Adipocyte (in vitro differentiated cells): ENCODE measurements around the gene NGFR.
A peak's percentile ranks its signal among the peaks of the same experiment; 100 is the strongest.
"Not testable (repeated sequence)": the region's sequence is repeated elsewhere in the genome, so short reads cannot be mapped to it uniquely, and the experiment has no call there.

Experiments
- DNase-seq: peaks from one replicate; pipeline ENCODE4 v3.0.0-alpha.2; 2015; ENCODE audit warnings: low read depth
- H3K27me3 ChIP-seq: replicated peaks from 2 replicates; pipeline ENCODE4 v1.7.0; 2013; ENCODE audit warnings: mild to moderate bottlenecking, low read length, moderate library complexity; ENCODE audit not compliant: control insufficient read depth, insufficient read depth
- H3K36me3 ChIP-seq: 2 replicates; pipeline ENCODE4 v1.7.0; 2013; ENCODE audit warnings: low read length, mild to moderate bottlenecking, moderate library complexity; ENCODE audit not compliant: control insufficient read depth, insufficient read depth, severe bottlenecking
- H3K4me1 ChIP-seq: 2 replicates; pipeline ENCODE4 v1.7.0; 2013; ENCODE audit warnings: mild to moderate bottlenecking, low read length, moderate library complexity; ENCODE audit not compliant: control insufficient read depth, insufficient read depth
- H3K4me3 ChIP-seq: 2 replicates; pipeline ENCODE4 v1.7.0; 2013; ENCODE audit warnings: mild to moderate bottlenecking, low read length, moderate library complexity
- H3K9ac ChIP-seq: 2 replicates; pipeline ENCODE4 v1.7.0; 2013; ENCODE audit warnings: mild to moderate bottlenecking, low read length, moderate library complexity
- H3K9me3 ChIP-seq: 2 replicates; pipeline ENCODE4 v1.7.0; 2013; ENCODE audit warnings: mild to moderate bottlenecking, low read length, moderate library complexity; ENCODE audit not compliant: control insufficient read depth

NGFR gene

DNA sequence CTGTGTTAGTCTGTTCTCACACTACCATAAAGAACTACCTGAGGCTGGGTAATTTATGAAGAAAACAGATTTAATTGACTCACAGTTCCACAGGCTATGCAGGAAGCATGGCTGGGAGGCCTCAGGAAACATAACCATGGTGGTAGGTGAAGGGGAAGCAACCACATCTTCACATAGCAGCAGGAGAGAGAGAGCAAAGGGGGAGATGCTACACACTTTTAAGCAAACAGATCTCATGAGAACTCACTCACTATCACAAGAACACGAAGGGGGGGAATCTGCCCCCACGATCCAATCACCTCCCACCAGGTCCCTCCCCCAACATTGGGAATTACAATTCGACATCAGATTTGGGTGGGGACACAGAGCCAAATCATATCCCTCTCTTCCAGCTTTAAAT, 48.8 kb downstream of the NGFR start:
- Histone ChIP-seq H3K36me3 (no peaks in the 10 kb centered on the region), H3K9me3 (peaks cover 9% of the 10 kb centered on the region), H3K27me3 (peaks cover 54% of the 10 kb centered on the region), H3K4me3 (no peak overlapping the region), H3K4me1 (peaks cover 3% of the 10 kb centered on the region), H3K9ac (no peak overlapping the region)
- no peak for DNase-seq

DNA sequence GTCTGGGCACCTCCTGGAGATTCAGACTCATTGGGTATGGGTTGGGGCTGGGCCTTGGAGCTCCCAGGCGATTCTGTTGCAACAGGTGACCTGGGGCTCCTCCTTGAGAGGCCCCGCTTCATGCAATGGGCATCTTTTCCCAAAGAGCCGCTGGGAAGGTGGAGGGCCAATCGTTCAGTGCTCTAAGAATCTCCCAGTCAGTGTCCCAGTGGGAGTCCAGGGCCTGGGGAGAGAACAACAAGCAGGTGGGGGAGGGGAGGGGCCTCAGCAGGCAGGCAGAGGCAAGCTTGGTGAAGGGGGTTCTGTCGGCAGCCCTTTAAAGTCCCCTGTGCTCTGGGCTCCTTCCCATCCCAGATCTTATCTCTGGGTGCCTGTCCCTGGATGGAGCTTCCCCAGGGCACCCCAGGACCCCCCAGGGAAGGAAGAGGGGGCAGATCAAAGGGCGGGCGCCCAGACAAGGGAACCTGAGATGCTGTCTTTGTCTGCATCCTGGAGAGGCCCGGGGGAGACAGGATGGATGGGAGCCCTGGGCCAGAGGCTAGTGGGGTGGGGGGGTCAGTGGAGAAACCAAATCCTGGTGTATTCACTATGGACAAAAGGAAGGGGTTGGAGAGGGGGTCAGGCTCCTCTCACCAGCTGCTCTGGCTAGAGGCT, 50.0 kb downstream of the NGFR start:
- no peak for DNase-seq
- H3K9me3 ChIP-seq = peaks cover 9% of the 10 kb centered on the region
- peaks cover 54% of the 10 kb centered on the region for H3K27me3 ChIP-seq
- peaks cover 3% of the 10 kb centered on the region for H3K4me1 ChIP-seq
- H3K4me3 ChIP-seq = no peak overlapping the region
- H3K9ac ChIP-seq = no peak overlapping the region
- no peaks in the 10 kb centered on the region for H3K36me3 ChIP-seq

DNA sequence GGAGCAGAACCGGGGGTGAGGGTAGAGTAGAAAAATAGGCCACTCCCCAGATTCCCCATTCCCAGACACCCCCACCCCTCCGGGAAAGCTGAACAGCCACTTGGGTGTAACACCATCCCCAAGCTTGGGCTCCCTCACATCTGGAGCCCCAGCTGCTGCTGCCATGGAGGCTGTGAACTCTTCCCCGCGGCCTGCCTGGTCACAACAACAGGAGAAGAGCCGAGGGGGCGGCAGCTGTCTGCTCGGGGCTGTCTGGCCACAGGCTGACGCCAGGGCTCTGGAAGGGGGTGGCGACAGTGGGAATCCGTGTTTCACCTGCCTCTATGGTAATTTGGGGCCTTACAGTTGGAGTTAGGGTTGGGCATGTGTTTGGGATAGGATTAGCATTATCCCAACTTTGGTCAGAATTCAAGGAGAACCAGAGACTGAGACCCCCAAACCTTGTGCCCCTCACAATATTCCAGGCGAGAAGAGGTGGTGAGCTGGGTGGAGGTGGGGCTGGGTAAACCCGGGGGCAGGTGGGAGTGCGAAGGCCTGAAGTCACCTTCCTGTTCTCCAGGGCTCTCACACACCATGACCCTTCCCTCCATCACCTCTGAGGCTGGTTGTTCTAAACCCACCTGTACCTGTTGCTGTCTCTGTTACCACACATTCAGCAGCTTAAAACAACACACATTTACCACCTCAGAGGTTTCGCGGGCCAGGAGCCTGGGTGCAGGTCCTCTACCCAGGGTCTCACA, 50.9 kb downstream of the NGFR start:
- H3K27me3 ChIP-seq = peaks cover 51% of the 10 kb centered on the region
- H3K4me3 ChIP-seq = no peak overlapping the region
- peaks cover 3% of the 10 kb centered on the region for H3K4me1 ChIP-seq
- H3K36me3 ChIP-seq = no peaks in the 10 kb centered on the region
- DNase-seq = no peak
- no peak overlapping the region for H3K9ac ChIP-seq
- peaks cover 7% of the 10 kb centered on the region for H3K9me3 ChIP-seq

DNA sequence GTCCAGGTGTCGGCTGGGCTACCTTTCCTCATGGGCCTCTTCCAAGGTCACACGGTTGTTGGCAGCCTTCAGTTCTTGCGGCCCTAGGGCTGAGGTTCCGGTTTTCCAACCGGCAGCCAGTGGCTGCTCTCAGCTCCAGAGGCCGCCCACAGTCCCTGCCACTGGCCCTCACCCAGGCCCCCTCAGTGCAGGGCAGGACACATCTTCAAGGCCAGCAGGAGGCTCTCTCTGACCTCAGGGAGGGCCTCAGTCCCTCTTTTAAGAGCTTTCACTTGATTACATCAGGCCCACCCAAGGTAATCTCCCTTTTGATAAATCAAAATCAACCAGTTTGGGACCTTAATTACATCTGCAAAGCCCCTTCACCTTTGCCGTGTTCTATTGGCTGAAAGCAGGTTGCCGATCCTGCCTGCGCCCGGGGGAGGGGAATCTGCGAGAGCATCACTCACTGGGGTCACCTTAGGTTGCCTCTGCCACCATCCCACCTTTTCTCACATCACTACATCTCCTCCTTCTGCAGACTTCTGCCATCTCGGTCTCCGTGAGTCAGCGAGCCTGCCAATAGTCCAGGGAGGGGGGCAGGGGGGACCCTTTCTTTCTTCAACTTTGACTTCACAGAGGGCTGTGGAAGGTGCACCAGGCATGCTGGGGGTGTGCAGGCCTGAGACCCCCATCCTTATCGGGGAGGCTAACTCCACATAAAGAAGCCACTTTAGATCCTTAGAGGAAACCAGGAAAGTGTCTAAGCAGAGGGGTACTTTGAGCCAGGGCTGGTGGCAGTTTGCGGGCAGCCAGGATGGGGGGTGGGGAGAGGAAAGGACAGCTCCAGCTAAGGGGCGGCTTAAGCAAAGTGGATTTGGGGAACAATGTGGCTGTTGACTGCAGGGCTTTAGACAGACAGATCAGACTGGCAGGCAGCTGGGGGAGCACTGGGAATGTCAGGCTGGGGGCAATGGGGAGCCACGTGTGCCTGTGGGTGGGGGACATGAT, 51.7 kb downstream of the NGFR start:
- Histone ChIP-seq H3K4me1 (peaks cover 3% of the 10 kb centered on the region), H3K36me3 (no peaks in the 10 kb centered on the region), H3K9me3 (no peaks in the 10 kb centered on the region), H3K4me3 (no peak overlapping the region), H3K27me3 (peaks cover 47% of the 10 kb centered on the region), H3K9ac (no peak overlapping the region)
- DNase-seq = no peak

DNA sequence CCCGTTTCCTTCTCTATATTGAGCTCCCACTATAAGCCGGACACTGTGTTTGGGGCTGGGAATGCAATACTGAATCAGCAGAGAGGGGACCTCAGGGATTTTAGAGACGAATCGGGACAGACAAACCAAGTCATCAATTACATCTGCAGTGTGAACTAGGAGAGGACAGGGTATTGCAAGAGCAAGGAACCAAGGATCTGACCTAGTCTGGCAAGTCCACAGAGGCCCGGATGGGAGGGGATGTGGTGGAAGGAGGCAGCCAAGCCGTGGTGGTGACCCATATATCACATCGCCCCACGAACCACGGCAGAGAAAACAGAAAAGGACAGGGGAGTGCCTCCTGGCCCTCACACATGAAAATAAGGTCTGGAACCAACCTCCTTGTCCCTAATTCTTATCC, 52.5 kb downstream of the NGFR start:
- Histone ChIP-seq H3K4me1 (peaks cover 3% of the 10 kb centered on the region), H3K9me3 (no peaks in the 10 kb centered on the region), H3K9ac (no peak overlapping the region), H3K4me3 (no peak overlapping the region), H3K27me3 (peaks cover 47% of the 10 kb centered on the region), H3K36me3 (no peaks in the 10 kb centered on the region)
- DNase-seq = no peak

DNA sequence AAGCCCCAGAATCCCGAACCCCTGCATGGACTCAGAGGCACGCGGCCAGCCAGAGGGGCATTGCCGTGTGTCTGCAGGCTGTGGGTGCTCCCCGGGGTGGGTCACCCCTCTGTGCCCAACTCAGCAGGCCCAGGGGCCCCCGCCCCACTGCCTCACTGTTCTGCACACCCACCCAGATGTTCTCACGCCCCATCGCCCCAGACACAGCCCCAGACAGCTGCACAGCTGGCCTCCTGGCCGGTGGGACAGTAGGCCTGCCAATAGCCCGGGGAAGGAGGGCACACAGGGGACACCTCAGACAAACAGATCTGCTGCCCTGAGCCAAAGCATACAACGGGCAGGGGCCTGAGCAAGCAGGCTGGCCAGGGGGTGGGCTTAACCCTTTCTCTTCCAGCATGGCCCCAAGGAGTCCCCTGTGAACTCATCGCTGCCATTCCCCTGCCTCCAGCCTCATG, 53.0 kb downstream of the NGFR start:
- DNase-seq = no peak
- Histone ChIP-seq H3K4me3 (no peak overlapping the region), H3K9ac (no peak overlapping the region), H3K9me3 (no peaks in the 10 kb centered on the region), H3K4me1 (peaks cover 3% of the 10 kb centered on the region), H3K36me3 (no peaks in the 10 kb centered on the region), H3K27me3 (peaks cover 46% of the 10 kb centered on the region)

DNA sequence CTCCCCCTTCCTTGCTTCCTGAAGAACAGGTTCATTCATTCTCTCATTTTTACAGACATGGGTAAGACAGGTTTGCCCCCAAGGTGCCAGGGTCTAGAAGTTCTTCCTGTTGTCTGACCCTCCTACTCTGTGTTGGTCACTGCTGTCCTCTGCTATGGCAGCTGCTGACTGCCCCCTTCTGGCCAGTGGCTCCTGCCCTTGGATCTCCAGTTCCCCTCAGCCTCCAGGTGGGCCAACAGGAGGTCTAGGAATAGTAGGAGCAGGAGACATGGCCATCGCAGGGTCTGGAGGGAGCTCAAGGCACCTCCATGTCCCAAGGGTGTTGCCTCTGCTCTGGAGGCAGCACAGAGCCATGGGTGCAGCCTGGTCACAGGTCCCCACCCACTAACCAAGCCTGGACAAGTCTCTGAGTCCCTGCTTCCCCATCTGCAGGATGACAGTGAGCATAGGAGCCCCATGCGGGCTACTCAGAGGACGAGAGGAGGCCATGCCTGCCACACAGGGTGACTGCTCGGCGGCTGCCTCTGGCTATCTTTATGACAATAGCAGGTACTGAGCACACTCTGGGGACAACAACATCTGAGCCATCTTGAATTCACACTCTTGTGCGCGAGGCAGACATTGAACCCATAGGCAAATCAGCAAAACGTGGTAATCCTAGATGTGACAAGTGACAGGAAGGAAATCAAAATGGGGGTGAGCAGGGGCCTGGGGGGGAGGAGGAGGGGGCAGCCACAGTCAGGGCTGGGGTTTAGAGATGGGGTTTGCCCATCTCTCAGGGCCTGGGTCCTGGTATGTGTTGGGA, 53.6 kb downstream of the NGFR start:
- Histone ChIP-seq H3K27me3 (peaks cover 44% of the 10 kb centered on the region), H3K4me1 (peaks cover 3% of the 10 kb centered on the region), H3K4me3 (no peak overlapping the region), H3K9me3 (no peaks in the 10 kb centered on the region), H3K36me3 (no peaks in the 10 kb centered on the region), H3K9ac (no peak overlapping the region)
- peak; percentile 38 for DNase-seq

DNA sequence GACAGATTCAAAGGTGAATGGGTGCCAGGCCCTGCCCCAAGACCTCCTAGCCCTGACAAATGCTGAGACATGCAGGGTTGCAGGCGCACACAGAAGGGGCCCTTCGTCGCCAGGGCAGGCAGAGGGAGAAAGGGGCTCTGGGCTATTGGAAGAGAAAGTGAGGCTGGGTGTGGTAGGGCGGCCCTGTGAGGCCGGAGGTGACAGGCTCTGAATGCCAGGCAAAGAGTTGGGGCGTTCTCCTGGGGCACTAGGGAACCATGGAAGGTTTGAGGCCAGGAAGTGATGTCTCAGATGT, 54.2 kb downstream of the NGFR start:
- no peak for DNase-seq
- H3K4me1 ChIP-seq = peaks cover 3% of the 10 kb centered on the region
- H3K9me3 ChIP-seq = no peaks in the 10 kb centered on the region
- H3K27me3 ChIP-seq = peaks cover 43% of the 10 kb centered on the region
- no peak overlapping the region for H3K9ac ChIP-seq
- H3K4me3 ChIP-seq = no peak overlapping the region
- H3K36me3 ChIP-seq = no peaks in the 10 kb centered on the region

DNA sequence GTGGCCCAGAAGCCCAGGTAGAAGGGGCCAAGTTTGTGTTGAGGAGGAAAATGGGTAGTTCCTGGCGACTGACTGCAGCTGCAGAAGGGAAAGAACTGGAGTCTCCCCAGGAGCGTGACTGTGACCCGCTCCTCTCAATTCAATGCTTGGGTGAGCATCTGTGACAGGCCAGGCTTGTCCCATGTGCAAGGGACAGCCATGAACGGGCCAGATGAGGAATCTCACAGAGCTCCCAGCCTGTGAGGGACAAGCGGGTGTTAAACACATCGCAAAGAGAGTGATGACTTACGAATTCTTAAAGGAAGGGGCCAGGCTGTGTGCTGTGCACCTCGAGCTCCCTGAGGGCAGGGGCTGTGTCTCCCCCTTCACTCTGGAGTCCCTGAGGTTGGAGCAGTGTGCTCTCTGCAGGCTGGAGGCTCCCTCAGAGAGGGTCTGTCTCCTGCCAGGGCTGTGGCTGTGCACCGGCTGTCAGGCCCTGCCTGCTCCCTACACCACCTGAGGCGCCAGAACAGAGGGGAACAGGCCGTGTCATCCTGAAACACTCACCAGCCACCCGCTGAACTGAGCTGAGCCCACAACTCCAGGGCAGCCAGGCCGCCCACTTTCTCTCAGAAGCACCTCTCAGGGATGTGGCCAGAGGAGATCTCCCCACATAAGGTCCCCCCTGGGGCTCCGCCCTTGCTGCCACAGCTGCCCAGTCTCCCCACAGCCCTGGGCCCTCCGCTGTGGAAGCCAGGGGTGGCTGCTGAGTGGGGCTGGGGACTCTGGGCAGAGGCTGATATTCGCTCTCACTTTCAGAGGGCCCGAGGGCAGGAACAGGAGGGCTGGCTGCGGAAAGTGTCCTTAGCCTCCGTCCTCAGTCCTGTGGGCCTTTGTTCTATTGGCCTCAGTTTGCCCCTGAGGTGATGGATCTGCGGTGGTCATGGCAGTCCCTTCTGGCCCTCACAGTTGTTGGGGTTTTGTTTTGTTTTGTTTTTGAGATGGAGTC, 54.9 kb downstream of the NGFR start:
- no peaks in the 10 kb centered on the region for H3K36me3 ChIP-seq
- H3K4me1 ChIP-seq = peaks cover 3% of the 10 kb centered on the region
- no peak overlapping the region for H3K4me3 ChIP-seq
- DNase-seq = no peak
- H3K9ac ChIP-seq = no peak overlapping the region
- H3K27me3 ChIP-seq = peaks cover 43% of the 10 kb centered on the region
- no peaks in the 10 kb centered on the region for H3K9me3 ChIP-seq

DNA sequence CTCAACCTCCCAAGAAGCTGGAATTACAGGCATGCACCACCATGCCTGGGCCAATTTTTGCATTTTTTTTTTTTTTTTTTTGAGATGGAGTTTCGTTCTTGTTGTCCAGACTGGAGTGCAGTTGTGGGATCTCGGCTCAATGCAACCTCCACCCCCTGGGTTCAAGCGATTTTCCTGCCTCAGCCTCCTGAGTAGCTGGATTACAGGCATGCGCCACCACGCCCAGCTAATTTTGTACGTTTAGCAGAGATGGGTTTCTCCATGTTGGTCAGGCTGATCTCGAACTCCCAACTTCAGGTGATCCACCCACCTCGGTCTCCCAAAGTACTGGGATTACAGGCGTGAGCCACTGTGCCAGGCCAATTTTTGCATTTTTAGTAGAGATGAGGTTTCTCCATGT, 55.7 kb downstream of the NGFR start:
- not testable (repeated sequence) for H3K36me3 ChIP-seq, H3K4me3 ChIP-seq, H3K9ac ChIP-seq, DNase-seq, H3K4me1 ChIP-seq, H3K9me3 ChIP-seq
- peaks cover 42% of the 10 kb centered on the region for H3K27me3 ChIP-seq
